Vagina (tissue), 2 donors: ENCODE data around the gene PGRMC2.

ENCODE experiments used
- POLR2A ChIP-seq, 2 donors: fragments of 450-650 bp; IDR thresholded peaks; one replicate each; pipeline ENCODE4 v1.6.1; 2017; ENCODE audit warnings: antibody characterized with exemption in 2 of 2, mild to moderate bottlenecking in 2 of 2, moderate library complexity in 2 of 2
- POLR2AphosphoS5 ChIP-seq, 2 donors: sonication (generic); formaldehyde crosslinking; IDR thresholded peaks; one replicate each; pipeline ENCODE4 v1.9.0; 2017; ENCODE audit warnings: antibody characterized with exemption in 2 of 2, mild to moderate bottlenecking in 2 of 2, low read depth in 1 of 2; ENCODE audit not compliant: insufficient read depth in 1 of 2
- TF ChIP-seq, protein P1 (sequence below), 3 experiments: fragments of 450-650 bp in 2 of 3; fragments of 200-600 bp in 1 of 3; sonication (generic) in 1 of 3; IDR thresholded peaks; one replicate each; pipeline ENCODE4 v1.5.1; 2017 to 2019; ENCODE audit warnings: antibody characterized with exemption in 3 of 3, mild to moderate bottlenecking in 2 of 3, moderate library complexity in 2 of 3

DNA sequence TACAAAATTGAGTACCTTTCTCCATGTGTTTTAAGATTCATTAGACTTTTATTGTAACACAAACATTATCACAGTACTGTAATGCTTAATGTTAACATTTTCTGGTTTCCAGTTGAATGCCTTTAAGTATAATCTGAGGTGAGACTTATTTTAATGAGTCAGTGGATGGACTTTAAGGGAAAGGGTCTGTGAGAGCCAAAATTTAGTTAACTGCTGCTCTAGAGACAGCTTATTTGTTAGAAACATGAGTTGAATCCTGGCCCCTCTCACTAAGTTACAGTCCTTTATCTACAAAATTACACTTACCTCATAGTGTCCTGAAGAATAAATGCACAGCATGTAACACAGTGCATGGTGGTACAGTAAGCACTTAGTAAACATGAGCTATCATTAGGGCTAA, 66.0 kb downstream of the PGRMC2 start:
- TF ChIP-seq, protein P1, sequence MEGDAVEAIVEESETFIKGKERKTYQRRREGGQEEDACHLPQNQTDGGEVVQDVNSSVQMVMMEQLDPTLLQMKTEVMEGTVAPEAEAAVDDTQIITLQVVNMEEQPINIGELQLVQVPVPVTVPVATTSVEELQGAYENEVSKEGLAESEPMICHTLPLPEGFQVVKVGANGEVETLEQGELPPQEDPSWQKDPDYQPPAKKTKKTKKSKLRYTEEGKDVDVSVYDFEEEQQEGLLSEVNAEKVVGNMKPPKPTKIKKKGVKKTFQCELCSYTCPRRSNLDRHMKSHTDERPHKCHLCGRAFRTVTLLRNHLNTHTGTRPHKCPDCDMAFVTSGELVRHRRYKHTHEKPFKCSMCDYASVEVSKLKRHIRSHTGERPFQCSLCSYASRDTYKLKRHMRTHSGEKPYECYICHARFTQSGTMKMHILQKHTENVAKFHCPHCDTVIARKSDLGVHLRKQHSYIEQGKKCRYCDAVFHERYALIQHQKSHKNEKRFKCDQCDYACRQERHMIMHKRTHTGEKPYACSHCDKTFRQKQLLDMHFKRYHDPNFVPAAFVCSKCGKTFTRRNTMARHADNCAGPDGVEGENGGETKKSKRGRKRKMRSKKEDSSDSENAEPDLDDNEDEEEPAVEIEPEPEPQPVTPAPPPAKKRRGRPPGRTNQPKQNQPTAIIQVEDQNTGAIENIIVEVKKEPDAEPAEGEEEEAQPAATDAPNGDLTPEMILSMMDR (IDR thresholded peaks at IDR 0.05) = no peak
- TF ChIP-seq POLR2AphosphoS5 (IDR thresholded peaks at IDR 0.05; ENCODE audit: insufficient read depth in 1 of 2, low read depth in 1 of 2) (no peak), POLR2A (IDR thresholded peaks at IDR 0.05) (no peak)
